Esophagus muscularis mucosa (tissue), 4 donors: ENCODE results near the gene HCN3. TPM values are rescaled to one million over a fixed set of nuclear protein-coding genes. Genes with fewer than 3 reads are reported as not detected.
"Not testable (repeated sequence)": the region's sequence is repeated elsewhere in the genome, so short reads cannot be mapped to it uniquely, and the experiment has no call there.

Source experiments
- DNase-seq: peaks from one replicate; pipeline ENCODE4 v3.0.0-alpha.2; 2017; ENCODE audit errors: extremely low spot score
- H3K27ac ChIP-seq, 4 donors: fragments of 200-600 bp; sonication (generic); replicated peaks in 1 of 4; 1 replicate in 3 of 4; 2 replicates in 1 of 4; pipeline ENCODE4 v1.5.1; 2016 to 2019; ENCODE audit warnings: mild to moderate bottlenecking in 1 of 4
- H3K27me3 ChIP-seq, 4 donors: fragments of 200-600 bp; sonication (generic); one replicate each; pipeline versions ENCODE4 v1.5.1 to v1.6.0; 2016 to 2019
- H3K36me3 ChIP-seq, 4 donors: fragments of 200-600 bp; sonication (generic); one replicate each; pipeline ENCODE4 v1.5.1; 2016 to 2019
- H3K4me1 ChIP-seq, 4 donors: fragments of 200-600 bp; sonication (generic); one replicate each; pipeline ENCODE4 v1.5.1; 2016 to 2019
- H3K4me3 ChIP-seq, 4 donors: fragments of 200-600 bp; sonication (generic); 1 replicate in 2 of 4; 2 replicates in 2 of 4; pipeline ENCODE4 v1.5.1; 2016 to 2019; ENCODE audit warnings: mild to moderate bottlenecking in 4 of 4, moderate library complexity in 1 of 4
- H3K9me3 ChIP-seq, 4 donors: fragments of 200-600 bp; sonication (generic); 1 replicate in 3 of 4; 2 replicates in 1 of 4; pipeline ENCODE4 v1.5.1; 2016 to 2019
- EP300 ChIP-seq: sonication (generic); formaldehyde crosslinking; IDR thresholded peaks from one replicate; pipeline ENCODE4 v1.6.1; 2017; ENCODE audit warnings: antibody characterized with exemption
- POLR2A ChIP-seq: fragments of 450-650 bp; IDR thresholded peaks from one replicate; pipeline ENCODE4 v1.6.1; 2017; ENCODE audit warnings: antibody characterized with exemption, moderate library complexity, mild to moderate bottlenecking, low read depth
- POLR2AphosphoS5 ChIP-seq, 2 donors: sonication (generic); formaldehyde crosslinking; IDR thresholded peaks; one replicate each; pipeline ENCODE4 v1.6.1; 2017; ENCODE audit warnings: antibody characterized with exemption in 2 of 2
- WGBS: methylation state at CpG from one replicate; pipeline ENCODE4 v1.1.5; 2018; 5-methylcytosine and 5-hydroxymethylcytosine counted together
- intact Hi-C: fragments of 100-400 bp; cut with DNase I; formaldehyde crosslinking; loops from one replicate; pipeline ENCODE4 v1.15.1; 2023
- total RNA-seq, 4 donors: library from RNA; depleted of rRNA; stranded (reverse); fragments of >200 nt; gene quantifications; one replicate each; pipeline versions ENCODE4 v1.1.0 to v1.2.1, GENCODE V29; 2016
- TF ChIP-seq, protein P1 (sequence below), 3 experiments: fragments of 200-600 bp in 2 of 3; fragments of 450-650 bp in 1 of 3; sonication (generic) in 2 of 3; IDR thresholded peaks; one replicate each; pipeline ENCODE4 v1.5.1; 2017 to 2019; ENCODE audit warnings: antibody characterized with exemption in 3 of 3, mild to moderate bottlenecking in 2 of 3, moderate library complexity in 1 of 3

HCN3 gene
- total RNA-seq, 4 donors from 2014 or later, result 1.0 to 2.1 (median 1.4) TPM

DNA sequence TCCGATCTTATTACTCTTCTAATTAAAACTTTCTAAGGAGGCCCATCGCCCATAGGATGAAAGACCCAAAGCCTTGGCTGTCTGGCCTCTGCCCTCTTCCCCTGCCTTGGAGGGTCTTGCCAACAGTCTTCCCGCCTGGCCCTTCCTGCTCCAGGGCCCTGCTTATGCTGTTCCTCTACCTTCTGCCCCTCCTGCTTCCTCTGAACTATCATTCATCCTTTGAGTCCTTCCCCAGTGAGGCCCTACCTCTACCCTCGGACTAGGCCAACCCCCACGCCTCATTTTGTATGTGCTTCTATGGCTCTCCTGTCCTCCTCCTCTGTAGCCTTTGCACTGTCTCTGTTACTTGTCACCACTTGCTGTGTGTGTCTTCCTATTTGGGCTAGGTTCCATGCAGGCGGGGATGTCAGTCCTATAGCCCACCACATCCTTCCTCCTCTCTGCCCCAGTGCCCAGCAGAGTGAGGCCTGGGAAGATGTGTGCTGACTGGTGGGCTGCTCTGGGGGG lies 48.8 kb downstream of the HCN3 start:
- Histone ChIP-seq H3K9me3 (no peaks in the 10 kb centered on the region), H3K27ac (peak overlapping the region in 2 of 4 donors; percentile 99), H3K27me3 (no peaks in the 10 kb centered on the region), H3K4me3 (no peak overlapping the region), H3K4me1 (peaks cover 23 to 57% (median 45%) of the 10 kb centered on the region in 4 donors), H3K36me3 (peaks cover 20 to 53% (median 31%) of the 10 kb centered on the region in 4 donors)
- no peak for TF ChIP-seq POLR2AphosphoS5 (IDR thresholded peaks at IDR 0.05)
- TF ChIP-seq, protein P1, sequence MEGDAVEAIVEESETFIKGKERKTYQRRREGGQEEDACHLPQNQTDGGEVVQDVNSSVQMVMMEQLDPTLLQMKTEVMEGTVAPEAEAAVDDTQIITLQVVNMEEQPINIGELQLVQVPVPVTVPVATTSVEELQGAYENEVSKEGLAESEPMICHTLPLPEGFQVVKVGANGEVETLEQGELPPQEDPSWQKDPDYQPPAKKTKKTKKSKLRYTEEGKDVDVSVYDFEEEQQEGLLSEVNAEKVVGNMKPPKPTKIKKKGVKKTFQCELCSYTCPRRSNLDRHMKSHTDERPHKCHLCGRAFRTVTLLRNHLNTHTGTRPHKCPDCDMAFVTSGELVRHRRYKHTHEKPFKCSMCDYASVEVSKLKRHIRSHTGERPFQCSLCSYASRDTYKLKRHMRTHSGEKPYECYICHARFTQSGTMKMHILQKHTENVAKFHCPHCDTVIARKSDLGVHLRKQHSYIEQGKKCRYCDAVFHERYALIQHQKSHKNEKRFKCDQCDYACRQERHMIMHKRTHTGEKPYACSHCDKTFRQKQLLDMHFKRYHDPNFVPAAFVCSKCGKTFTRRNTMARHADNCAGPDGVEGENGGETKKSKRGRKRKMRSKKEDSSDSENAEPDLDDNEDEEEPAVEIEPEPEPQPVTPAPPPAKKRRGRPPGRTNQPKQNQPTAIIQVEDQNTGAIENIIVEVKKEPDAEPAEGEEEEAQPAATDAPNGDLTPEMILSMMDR (IDR thresholded peaks at IDR 0.05), result no peak
- no peak for TF ChIP-seq POLR2A
- TF ChIP-seq EP300, result no peak
- 78% methylated on average over 6 of the region's 6 CpGs for WGBS
- no peak for DNase-seq
- intact Hi-C loops, result no loop called here

DNA sequence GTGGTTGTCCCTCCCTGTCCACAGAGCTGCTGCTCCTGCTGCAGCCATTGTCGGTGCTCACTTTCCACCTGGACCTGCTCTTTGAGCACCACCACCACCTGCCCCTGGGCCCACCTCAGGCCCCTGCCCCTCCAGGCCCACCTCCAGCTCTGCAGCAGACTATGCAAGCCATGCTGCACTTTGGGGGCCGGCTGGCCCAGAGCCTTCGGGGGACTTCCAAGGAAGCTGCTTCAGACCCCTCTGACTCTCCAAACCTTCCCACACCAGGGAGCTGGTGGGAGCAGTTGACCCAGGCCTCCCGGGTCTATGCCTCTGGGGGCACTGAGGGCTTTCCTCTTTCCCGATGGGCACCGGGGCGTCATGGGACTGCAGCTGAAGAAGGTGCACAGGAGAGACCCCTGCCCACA lies 49.4 kb downstream of the HCN3 start:
- peaks cover 20 to 52% (median 39%) of the 10 kb centered on the region in 4 donors for H3K4me1 ChIP-seq
- DNase-seq, result no peak
- intact Hi-C loops, result no loop called here
- H3K4me3 ChIP-seq, result no peak overlapping the region
- H3K36me3 ChIP-seq, result peaks cover 21 to 58% (median 37%) of the 10 kb centered on the region in 4 donors
- H3K27ac ChIP-seq, result no peak overlapping the region
- no peaks in the 10 kb centered on the region for H3K9me3 ChIP-seq
- H3K27me3 ChIP-seq, result no peaks in the 10 kb centered on the region
- 83% methylated on average over 3 of the region's 7 CpGs for WGBS
- no peak for TF ChIP-seq EP300
- TF ChIP-seq POLR2A, result no peak
- TF ChIP-seq POLR2AphosphoS5 (IDR thresholded peaks at IDR 0.05), result no peak
- TF ChIP-seq, protein P1 (IDR thresholded peaks at IDR 0.05), result no peak

DNA sequence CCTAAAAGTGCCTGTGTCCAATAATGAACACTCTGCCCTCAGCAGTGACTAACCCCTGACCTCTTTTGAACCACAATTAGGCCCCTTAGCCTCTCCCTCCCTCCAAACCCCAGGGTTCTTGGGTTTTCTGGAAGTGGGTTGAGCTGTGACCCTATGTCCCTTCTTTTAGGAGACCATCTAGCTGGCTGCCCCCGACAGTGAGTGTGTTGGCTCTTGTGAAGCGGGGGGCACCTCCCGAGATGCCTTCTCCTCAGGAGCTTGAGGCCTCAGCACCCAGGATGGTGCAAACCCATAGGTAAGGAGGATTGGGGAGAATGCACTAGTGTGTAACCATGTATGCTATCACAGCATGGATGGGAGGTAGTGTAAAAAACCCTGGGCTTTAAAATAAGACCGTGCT lies 50.7 kb downstream of the HCN3 start:
- TF ChIP-seq, protein P1 (IDR thresholded peaks at IDR 0.05), result no peak
- TF ChIP-seq POLR2AphosphoS5 (IDR thresholded peaks at IDR 0.05), result no peak
- TF ChIP-seq EP300, result no peak
- no peak for TF ChIP-seq POLR2A
- no peaks in the 10 kb centered on the region for H3K9me3 ChIP-seq
- H3K27me3 ChIP-seq, result no peaks in the 10 kb centered on the region
- intact Hi-C loops, result no loop called here
- no peak overlapping the region for H3K27ac ChIP-seq
- DNase-seq, result no peak
- no peak overlapping the region for H3K4me3 ChIP-seq
- WGBS, result 58% methylated on average over 1 of the region's 4 CpGs
- peaks cover 21 to 63% (median 39%) of the 10 kb centered on the region in 4 donors for H3K36me3 ChIP-seq
- H3K4me1 ChIP-seq, result peaks cover 9 to 38% (median 26%) of the 10 kb centered on the region in 4 donors

DNA sequence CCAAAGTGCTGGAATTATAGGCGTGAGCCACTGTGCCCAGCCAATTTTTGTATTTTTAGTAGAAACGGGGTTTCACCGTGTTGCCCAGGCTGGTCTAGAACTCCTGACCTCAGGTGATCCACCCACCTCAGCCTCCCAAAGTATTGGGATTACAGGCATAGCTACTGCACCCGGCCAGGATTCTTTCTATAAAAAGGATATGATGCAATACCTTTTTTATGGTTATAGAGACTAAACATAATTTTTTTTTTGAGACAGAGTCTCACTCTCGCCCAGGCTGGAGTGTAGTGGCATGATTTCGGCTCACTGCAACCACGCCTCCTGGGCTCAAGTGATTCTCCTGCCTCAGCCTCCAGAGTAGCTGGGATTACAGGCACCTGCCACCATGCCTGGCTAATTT lies 51.6 kb downstream of the HCN3 start:
- 71% methylated on average over 7 of the region's 7 CpGs for WGBS
- intact Hi-C loops, result not testable (repeated sequence)

DNA sequence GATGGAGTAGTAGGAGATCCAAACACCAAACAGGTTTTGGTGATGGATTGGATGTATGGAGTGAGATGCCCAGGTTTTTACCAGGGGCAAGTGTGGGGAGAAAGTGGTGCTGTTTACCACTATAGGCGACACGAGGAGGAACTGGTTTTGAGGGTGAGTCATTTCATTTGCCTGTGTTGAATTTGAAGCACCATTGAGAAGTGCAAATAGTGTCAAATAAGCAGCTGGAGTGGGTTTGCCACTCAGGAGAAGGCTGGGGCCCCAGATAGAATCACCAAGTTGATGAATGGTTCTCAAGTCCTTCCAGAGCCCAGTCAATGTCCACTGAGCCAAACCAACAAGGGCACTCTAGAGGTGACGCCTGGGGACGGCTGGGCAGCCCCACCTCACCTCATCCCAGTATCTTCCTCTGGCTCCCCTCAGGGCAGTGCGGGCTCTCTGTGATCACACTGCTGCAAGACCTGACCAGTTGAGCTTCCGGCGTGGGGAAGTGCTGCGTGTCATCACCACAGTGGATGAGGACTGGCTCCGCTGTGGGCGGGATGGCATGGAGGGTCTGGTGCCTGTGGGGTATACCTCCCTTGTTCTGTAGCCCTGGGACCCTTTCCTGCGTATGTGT lies 52.8 kb downstream of the HCN3 start:
- peaks cover 7 to 32% (median 21%) of the 10 kb centered on the region in 4 donors for H3K4me1 ChIP-seq
- intact Hi-C loops, result no loop called here
- H3K9me3 ChIP-seq, result no peaks in the 10 kb centered on the region
- TF ChIP-seq POLR2AphosphoS5 (IDR thresholded peaks at IDR 0.05) (no peak), POLR2A (no peak), EP300 (no peak)
- TF ChIP-seq, protein P1 (IDR thresholded peaks at IDR 0.05), result no peak
- DNase-seq, result no peak
- H3K4me3 ChIP-seq, result no peak overlapping the region
- 88% methylated on average over 11 of the region's 11 CpGs for WGBS
- no peak overlapping the region for H3K27ac ChIP-seq
- no peaks in the 10 kb centered on the region for H3K27me3 ChIP-seq
- H3K36me3 ChIP-seq, result peaks cover 25 to 82% (median 49%) of the 10 kb centered on the region in 4 donors

More for the DNA sequence above, 51.6 kb downstream of the HCN3 start:
- DNase-seq, H3K9me3 ChIP-seq, H3K27me3 ChIP-seq, H3K27ac ChIP-seq, H3K4me3 ChIP-seq: not testable (repeated sequence)
- Histone ChIP-seq H3K4me1 (peaks cover 9 to 37% (median 25%) of the 10 kb centered on the region in 4 donors), H3K36me3 (peaks cover 25 to 71% (median 43%) of the 10 kb centered on the region in 4 donors)
